HG03175 (cell line): Measurements from ENCODE around the gene GDAP2.
"Not testable (repeated sequence)": the region's sequence is repeated elsewhere in the genome, so short reads cannot be mapped to it uniquely, and the experiment has no call there.

Source experiments
- ATAC-seq: cut with Tn5 transposase; IDR thresholded peaks from one replicate; pipeline ENCODE4 v1.9.1; 2021; ENCODE audit warnings: mild to moderate bottlenecking, moderate library complexity; ENCODE audit not compliant: unreplicated experiment

Gene GDAP2

GRCh38 chr1:117904485-117904884 is 24.9 kb downstream of the GDAP2 start:
- ATAC-seq, result no peak

GRCh38 chr1:117902944-117903343 is 26.5 kb downstream of the GDAP2 start:
- no peak for ATAC-seq

- no peak for ATAC-seq
These were observed 29.6 kb downstream of the GDAP2 start for GRCh38 chr1:117899801-117900200.

- no peak for ATAC-seq
These were observed 31.9 kb downstream of the GDAP2 start for GRCh38 chr1:117897551-117897950.

GRCh38 chr1:117895482-117896114 is 33.8 kb downstream of the GDAP2 start:
- peak; percentile 80 for ATAC-seq

- no peak for ATAC-seq
These were observed 35.3 kb downstream of the GDAP2 start for GRCh38 chr1:117894078-117894477.

GRCh38 chr1:117892512-117892911 is 36.9 kb downstream of the GDAP2 start:
- peak; percentile 62 for ATAC-seq

GRCh38 chr1:117890452-117890851 is 39.0 kb downstream of the GDAP2 start:
- ATAC-seq, result no peak

GRCh38 chr1:117886101-117886795 is 43.2 kb downstream of the GDAP2 start:
- ATAC-seq, result no peak

GRCh38 chr1:117883616-117884015 is 45.8 kb downstream of the GDAP2 start:
- ATAC-seq, result no peak

- no peak for ATAC-seq
These were observed 50.1 kb downstream of the GDAP2 start for GRCh38 chr1:117879284-117879683.

- no peak for ATAC-seq
These were observed 51.6 kb downstream of the GDAP2 start for GRCh38 chr1:117877823-117878222.

- no peak for ATAC-seq
These were observed 58.4 kb downstream of the GDAP2 start for GRCh38 chr1:117871013-117871412.

GRCh38 chr1:117861694-117862093 is 67.7 kb downstream of the GDAP2 start:
- no peak for ATAC-seq

GRCh38 chr1:117860896-117861610 is 68.4 kb downstream of the GDAP2 start:
- no peak for ATAC-seq

- ATAC-seq, result no peak
These were observed 69.5 kb downstream of the GDAP2 start for GRCh38 chr1:117859901-117860300.

- ATAC-seq, result no peak
These were observed 72.0 kb downstream of the GDAP2 start for GRCh38 chr1:117857418-117857817.

GRCh38 chr1:117852853-117853553 is 76.4 kb downstream of the GDAP2 start:
- no peak for ATAC-seq

GRCh38 chr1:117851687-117852086 is 77.7 kb downstream of the GDAP2 start:
- no peak for ATAC-seq

GRCh38 chr1:117846674-117847425 is 82.6 kb downstream of the GDAP2 start:
- ATAC-seq, result no peak

GRCh38 chr1:117844478-117844877 is 84.9 kb downstream of the GDAP2 start:
- ATAC-seq, result not testable (repeated sequence)
